Renal cortex interstitium (tissue), 11 donors: ENCODE data around the gene SLC7A1. TPM values are rescaled to one million over a fixed set of nuclear protein-coding genes. Genes with fewer than 3 reads are reported as not detected.

Source experiments
- DNase-seq, 11 donors: peaks; one replicate each; pipeline ENCODE4 v3.0.0-alpha.2; 2013; ENCODE audit warnings: low read depth in 9 of 11, low spot score in 4 of 11; ENCODE audit errors: extremely low read depth in 1 of 11
- polyA plus RNA-seq, 3 donors: library from polyadenylated mRNA; unstranded; fragments of 120-200 nt; gene quantifications; one replicate each; pipeline ENCODE4 v1.2.1, GENCODE V29; 2013; ENCODE audit not compliant: insufficient read length in 3 of 3

SLC7A1 gene
- polyA plus RNA-seq, 3 donors, result 13.9 to 30.0 (median 14.8) TPM

DNA sequence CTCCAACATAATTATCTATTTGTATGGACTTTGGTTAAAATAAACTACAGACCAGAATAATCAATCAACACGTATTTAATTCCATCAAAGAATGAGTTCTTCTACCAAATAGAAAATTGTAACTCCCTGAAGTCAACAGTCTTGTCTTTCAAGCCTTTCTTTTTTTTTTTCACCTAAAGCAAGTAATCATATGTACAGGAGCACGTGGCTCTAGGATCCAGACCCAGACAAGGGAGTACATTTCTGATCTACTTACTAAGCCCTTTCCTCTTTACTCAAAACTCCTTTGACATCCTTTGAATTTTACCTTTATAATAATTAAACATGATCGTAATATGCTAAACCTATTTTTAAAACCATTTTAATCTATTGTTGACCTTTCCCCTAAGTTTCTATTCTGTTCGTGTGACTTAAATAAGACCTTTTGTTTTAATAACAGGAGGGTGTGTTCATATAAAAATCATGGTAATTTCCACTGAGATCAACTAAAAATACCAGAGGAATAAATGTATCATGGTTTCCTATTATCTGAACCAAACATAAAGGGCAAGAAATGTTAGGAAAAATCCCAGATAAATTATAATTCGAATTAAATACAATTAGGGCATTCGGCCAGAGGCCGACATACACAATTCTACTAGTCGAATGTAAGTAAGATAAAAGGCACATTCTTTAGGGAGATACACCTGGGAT lies 1.7 kb downstream of the SLC7A1 start:
- no peak for DNase-seq

DNA sequence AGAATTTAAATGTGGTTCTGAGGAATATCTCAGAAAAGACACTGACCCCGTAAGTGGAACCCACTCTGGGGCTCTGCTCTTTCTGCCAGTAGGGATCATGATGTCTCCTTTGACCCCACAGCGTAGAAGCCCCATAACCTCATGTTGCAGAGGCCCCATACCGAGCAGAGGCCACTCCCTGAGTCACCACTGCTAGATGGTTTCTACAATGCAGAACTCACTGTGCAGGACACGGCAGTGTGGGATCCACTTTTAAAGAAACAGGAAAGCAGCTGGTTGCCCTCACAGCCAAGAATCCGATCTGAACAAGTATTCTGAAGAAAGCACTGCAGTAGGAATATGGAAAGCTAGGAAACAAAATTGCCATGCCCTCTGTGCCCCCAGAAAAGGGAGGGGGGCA lies 4.2 kb downstream of the SLC7A1 start:
- no peak for DNase-seq

DNA sequence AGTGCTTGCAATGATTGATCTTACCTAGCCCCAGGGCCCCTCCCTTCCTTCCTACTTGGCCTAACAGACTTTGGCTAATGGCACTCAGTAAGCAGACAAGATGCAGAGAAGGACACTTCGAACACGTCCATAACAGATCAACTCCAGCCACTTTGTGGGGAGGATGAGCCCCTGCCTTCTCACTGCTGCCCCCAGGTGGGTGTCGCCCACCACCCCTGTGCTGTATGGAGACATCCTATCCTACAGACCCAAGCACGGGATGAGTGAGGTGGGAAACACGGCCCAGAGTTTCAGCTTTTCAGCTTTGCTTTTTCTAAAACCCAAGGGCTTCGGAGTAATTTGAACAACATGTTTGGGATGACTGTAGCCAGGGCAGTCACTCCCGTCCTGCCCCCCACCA lies 5.5 kb downstream of the SLC7A1 start:
- no peak for DNase-seq

DNA sequence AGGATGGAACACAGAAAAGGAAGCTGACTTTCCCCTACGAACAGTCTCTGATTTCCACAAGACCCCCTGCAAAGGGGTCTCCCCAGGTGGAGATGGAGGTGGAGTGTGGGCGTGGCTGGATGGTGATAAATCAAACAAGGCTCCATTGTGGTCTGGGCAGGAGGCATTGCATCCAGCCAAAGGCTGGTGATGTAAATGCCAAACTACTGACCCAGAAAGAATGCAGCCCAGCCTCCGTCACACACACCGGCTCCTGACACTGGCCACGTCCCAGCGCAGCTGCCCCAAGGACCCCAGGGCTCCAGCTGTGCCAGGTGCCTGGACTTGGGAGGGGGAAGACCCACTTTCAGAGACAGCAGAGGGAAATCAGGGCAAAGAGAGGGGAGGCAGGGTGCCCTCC lies 6.3 kb downstream of the SLC7A1 start:
- DNase-seq, result no peak

GRCh38 chr13:29587645-29588044 lies 7.8 kb downstream of the SLC7A1 start:
- no peak for DNase-seq

DNA sequence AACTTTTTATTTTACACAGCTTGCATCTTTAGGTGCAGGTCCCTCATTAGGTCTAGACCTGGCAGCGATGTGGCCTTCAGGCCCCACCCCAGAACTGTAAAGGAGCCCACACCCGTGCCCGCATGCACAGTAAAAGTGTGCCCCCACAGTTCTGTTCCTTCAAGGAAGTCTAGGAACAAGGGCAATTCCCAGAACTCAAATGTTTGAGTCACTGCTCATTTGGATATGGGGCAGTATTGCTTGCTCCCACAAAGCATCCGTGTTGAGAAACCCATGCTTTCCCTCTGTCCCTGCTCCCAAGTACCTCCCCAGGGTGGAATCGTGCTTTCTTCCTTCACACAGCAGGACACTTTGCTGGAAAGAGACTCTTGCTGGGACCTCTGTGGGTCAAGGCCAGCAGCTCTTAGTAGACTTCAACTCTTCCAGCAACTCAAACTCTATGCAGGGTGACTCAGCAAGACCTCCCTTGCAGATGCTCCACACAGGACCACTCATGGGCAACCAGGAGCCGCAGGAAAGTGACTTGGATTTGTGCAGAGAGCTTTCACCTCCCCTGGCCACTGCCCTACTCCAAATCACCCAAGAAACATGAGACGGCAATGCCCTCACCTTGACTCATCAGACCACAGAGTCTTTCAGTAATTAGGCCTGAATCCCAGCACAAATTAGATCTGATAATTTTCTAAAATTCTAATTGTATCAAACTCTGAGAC lies 12.3 kb downstream of the SLC7A1 start:
- no peak for DNase-seq

DNA sequence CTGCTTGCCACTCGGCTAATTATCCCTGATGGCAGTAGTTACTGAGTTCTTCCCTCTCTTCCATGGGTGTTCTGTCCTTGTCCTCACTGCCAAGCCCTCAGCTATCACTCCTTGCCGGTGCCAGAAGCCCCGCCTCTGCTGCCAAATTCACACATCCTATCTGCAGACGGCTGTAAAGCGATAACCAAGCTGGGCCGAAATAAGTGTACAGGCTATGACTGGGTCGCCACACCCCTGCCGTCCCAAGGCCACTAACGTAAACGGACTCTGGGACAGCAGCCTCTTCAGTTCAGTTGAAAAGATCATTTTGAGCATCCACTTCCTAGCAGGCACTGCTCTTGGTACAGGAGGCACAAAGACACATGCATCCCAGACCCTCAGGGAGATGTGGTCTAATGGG lies 13.3 kb downstream of the SLC7A1 start:
- no peak for DNase-seq

GRCh38 chr13:29581666-29582065 lies 13.8 kb downstream of the SLC7A1 start:
- no peak for DNase-seq

DNA sequence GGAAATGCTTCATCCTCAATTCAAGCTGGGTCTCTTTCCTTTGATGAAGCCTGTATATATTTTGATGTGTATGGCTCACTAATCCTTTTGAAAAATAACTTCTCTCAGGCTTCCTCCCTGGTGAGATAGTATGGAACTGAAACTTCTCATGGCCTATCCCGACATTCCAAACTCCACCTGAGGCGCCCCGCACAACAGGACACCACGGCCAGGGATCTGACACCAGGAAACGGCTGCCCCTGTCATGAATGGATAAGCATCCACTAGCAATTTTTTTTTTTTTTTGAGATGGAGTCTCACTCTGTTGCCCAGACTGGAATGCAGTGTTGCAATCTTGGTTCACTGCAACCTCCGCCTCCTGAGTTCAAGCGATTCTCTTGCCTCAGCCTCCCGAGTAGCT lies 16.4 kb downstream of the SLC7A1 start:
- DNase-seq, result no peak

DNA sequence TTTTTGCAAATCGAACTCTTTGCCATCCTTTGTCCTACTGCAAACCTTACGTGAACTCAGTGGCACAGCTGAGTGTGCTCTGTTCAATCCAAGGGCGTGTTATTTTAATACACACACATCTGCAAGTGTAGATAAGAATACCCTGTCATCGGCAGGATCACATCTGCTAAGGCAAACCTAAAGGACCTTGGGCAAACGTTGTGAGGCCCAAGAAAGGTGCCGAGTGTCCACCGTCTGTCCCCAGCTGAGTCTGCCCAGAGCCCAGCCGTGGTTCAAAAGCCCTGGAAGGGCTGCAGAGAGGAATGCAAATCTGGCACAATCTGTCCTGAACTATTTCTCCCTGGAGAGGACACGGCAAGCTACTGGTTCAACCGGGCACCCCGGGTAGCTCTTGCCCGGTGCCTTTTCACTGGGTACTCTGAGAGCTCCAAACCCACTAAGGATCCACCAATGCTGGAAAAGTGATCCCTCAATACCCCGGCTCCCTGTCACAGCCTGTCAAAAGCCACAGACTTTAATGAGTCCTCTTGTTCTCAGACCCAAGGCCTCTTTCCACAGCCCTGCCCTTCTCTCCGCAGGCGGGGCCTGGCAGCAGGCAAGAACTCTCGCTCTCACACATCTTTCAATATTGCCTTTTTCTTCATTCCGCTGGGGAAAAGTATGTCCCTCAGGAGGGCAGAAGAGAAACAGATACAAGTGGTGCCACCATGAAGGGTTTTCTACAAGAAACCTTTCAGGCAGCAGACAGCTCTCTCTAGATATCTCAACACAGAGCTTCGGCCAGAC lies 17.0 kb downstream of the SLC7A1 start:
- no peak for DNase-seq

DNA sequence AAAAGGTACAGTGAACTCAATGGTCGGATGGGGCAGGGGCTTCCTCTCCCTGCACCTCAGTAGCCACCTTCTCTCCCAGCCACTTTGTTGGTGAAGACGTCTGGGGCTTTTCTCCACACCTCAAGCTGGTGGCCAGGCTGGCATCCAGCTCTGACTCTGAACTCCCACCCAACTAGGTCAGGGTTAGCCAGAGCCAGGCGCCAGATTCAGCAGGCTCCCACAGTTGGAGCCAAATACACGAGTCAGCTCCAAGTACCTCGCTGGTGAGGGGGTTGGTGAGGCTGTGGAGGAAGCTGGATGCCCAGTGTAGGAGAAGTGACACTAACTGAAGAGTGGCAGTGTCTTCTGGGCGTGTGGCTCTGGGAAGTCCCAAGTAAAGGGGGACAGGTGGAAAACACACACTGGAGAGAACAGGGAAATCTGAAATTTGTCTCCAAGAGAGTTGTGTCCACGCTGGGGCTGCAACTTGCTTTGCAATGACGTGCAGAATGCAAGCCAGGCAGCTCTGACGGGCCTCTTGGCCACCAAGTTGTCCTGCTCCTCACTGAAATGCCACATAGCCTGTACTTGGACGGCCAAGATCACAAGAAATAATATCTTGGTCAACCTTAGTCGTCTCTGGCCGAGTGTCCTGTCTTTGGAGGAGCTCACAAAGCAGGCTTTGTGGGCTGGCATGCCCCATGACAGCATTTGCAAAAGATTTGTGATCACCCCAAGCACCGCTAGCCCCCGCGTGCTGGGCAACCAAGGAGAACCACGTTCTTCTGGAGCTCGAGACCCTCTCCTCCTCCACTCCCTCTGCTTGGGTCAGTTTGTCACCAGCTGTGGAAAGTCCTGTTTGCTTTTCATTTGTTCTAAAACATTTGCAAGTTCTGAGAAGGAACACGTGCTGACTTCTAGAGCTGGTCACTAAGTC lies 18.1 kb downstream of the SLC7A1 start:
- DNase-seq, result no peak

DNA sequence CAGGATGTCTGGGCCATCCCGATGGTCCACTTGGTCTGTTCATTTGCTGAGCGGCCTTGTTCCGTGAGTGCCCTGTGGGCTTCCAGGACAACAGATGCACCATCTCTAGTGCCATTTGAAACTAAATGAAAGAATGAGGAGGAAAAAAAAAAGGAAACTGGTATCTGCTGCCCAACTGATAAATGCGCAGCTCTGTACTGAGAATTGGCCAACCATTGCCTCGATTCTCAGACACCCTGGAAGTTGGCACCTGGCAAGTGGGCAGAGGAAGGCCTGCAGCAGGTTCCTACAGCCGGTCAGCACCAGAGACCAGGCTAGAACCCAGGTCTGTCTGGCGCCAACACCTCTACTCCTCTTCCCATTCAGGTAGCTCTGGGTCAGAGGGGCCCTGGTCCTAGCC lies 18.9 kb downstream of the SLC7A1 start:
- no peak for DNase-seq

DNA sequence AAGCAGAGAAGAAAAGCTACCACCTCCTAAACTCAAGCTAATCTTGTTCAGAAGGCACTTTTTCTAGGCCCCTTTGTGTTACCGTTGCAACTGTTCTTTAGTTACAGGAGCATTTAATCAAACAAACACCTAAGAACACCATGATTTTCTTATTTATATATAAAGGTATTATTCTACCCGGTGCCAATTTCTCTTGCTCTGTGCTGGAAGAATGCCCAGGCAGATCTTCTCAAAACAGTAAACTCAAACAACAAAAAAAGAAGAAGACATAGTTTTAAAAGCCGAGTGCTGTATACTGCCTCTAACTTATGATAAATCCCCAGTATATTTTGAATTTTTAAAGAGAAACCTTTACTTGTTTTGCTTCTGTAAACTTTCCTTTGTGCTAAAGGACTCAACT lies 20.4 kb downstream of the SLC7A1 start:
- no peak for DNase-seq

DNA sequence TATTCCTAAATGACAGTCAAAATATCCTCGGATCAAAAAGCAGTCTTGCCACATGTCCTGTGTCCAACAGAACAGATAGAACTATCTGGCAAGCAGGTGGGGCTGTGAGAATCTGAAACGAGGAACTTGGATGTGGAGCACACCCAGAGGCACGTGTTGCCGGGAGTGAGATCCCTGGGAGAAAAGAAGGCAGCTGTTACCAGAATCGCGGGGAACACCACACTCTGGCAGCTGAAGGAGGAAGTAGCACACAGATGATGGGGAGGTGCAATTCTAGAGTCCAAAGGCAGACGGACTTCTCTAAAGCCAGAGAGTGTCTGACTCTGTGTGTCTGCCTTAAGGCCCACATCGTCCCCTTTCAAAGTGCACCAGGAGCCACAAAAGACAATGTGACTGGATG lies 22.3 kb downstream of the SLC7A1 start:
- no peak for DNase-seq

DNA sequence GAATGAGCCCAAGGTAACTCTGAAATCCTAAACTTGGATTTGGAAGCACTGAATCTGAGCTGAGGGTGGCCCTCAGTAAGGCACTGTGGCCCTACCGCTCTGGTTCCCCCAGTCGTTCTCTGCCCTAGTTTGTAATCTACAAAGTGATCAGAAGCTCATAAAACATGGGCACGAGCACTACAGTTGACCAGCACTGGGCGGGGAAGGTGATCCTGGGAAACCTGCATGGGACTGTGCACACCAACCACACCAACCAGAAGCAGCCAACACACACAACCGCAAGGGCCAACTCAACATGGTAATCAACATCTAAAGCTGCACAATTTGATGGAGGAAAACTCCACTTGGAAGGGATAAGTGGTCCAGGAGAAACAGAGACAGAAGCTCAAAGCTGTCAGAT lies 22.9 kb downstream of the SLC7A1 start:
- no peak for DNase-seq

- no peak for DNase-seq
Observed at GRCh38 chr13:29571876-29572570, 23.5 kb downstream of the SLC7A1 start.

GRCh38 chr13:29570051-29570654 lies 25.3 kb downstream of the SLC7A1 start:
- no peak for DNase-seq
